Calu3 (cell line): Measurements from ENCODE around the gene ANTXR2. TPM values are rescaled to one million over a fixed set of nuclear protein-coding genes. Genes with fewer than 3 reads are reported as not detected.

ENCODE experiments used
- BruUV-seq: library from RNA; stranded (reverse); fragments of 400-500 nt; replicated peaks from 2 replicates; lab custom pipeline; 2021; lab: Mats Ljungman, UMichigan
- CTCF ChIA-PET: fragments of 300-600 bp; sonication (Branson Sonifier 250); formaldehyde crosslinking; loops from one replicate; lab custom pipeline; 2022; ENCODE audit warnings: antibody characterized with exemption; lab: Charles Lee
- DNase-seq: peaks from one replicate; pipeline ENCODE4 v3.0.0; 2022
- H3K27ac Mint-ChIP-seq: one replicate; pipeline ENCODE4 v1.8.0; 2022; ENCODE audit warnings: mixed read lengths; ENCODE audit not compliant: unreplicated experiment
- H3K27me3 Mint-ChIP-seq: one replicate; pipeline ENCODE4 v1.8.0; 2022; ENCODE audit warnings: mixed read lengths; ENCODE audit not compliant: unreplicated experiment
- H3K36me3 Mint-ChIP-seq: one replicate; pipeline ENCODE4 v1.8.0; 2022; ENCODE audit warnings: mild to moderate bottlenecking, moderate library complexity, mixed read lengths; ENCODE audit not compliant: insufficient read depth, unreplicated experiment
- H3K4me1 Mint-ChIP-seq: one replicate; pipeline ENCODE4 v1.8.0; 2022; ENCODE audit warnings: mild to moderate bottlenecking, low read depth, mixed read lengths; ENCODE audit not compliant: unreplicated experiment
- H3K4me3 Mint-ChIP-seq: one replicate; pipeline ENCODE4 v1.8.0; 2022; ENCODE audit warnings: mild to moderate bottlenecking, low read depth, moderate library complexity, mixed read lengths; ENCODE audit not compliant: unreplicated experiment
- H3K9me3 Mint-ChIP-seq: one replicate; pipeline ENCODE4 v1.8.0; 2022; ENCODE audit warnings: low read depth, mixed read lengths; ENCODE audit not compliant: unreplicated experiment
- intact Hi-C: fragments of 100-400 bp; cut with micrococcal nuclease; formaldehyde crosslinking; loops from one replicate; pipeline ENCODE4 v1.10.0; 2022; ENCODE audit not compliant: unreplicated experiment
- total RNA-seq: library from RNA; stranded (reverse); gene quantifications from 2 replicates; pipeline ENCODE4 v1.2.3, GENCODE V29; 2022
- TF ChIP-seq, protein P1 (sequence below): fragments of 200-600 bp; IDR thresholded peaks from one replicate; pipeline ENCODE4 v1.8.0; 2022; ENCODE audit warnings: antibody characterized with exemption; ENCODE audit not compliant: unreplicated experiment

The ANTXR2 gene
- total RNA-seq, 1 experiment from 2014 or later = 23.6 TPM

DNA sequence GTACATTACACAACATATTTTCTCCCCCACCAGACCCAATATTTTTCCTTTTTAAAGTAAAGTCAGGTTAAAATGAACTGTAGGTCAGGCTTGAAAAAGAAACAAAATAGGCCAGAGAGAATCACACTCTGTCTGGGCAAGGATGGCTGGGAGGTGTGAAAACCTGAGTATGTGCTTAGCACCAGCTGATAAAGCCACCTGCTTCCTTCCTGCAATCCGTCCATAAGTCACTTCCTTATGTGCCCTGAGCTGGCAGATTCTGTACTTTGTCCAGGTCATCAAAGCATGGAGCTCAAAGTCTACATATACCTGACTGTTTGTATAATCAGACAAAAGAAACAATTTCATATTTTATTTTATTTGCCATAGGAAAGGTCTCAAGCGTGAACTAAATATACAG, 37.7 kb downstream of the ANTXR2 start:
- H3K9me3 Mint-ChIP-seq = no peaks in the 10 kb centered on the region
- no peak overlapping the region for H3K27ac Mint-ChIP-seq
- intact Hi-C loops = no loop called here
- H3K27me3 Mint-ChIP-seq = no peaks in the 10 kb centered on the region
- no TSS peak for BruUV-seq
- no peak for DNase-seq
- H3K36me3 Mint-ChIP-seq = peaks cover 5% of the 10 kb centered on the region
- CTCF ChIA-PET = no interaction called here
- H3K4me1 Mint-ChIP-seq = no peaks in the 10 kb centered on the region
- no peak overlapping the region for H3K4me3 Mint-ChIP-seq
- TF ChIP-seq, protein P1, sequence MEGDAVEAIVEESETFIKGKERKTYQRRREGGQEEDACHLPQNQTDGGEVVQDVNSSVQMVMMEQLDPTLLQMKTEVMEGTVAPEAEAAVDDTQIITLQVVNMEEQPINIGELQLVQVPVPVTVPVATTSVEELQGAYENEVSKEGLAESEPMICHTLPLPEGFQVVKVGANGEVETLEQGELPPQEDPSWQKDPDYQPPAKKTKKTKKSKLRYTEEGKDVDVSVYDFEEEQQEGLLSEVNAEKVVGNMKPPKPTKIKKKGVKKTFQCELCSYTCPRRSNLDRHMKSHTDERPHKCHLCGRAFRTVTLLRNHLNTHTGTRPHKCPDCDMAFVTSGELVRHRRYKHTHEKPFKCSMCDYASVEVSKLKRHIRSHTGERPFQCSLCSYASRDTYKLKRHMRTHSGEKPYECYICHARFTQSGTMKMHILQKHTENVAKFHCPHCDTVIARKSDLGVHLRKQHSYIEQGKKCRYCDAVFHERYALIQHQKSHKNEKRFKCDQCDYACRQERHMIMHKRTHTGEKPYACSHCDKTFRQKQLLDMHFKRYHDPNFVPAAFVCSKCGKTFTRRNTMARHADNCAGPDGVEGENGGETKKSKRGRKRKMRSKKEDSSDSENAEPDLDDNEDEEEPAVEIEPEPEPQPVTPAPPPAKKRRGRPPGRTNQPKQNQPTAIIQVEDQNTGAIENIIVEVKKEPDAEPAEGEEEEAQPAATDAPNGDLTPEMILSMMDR = no peak

DNA sequence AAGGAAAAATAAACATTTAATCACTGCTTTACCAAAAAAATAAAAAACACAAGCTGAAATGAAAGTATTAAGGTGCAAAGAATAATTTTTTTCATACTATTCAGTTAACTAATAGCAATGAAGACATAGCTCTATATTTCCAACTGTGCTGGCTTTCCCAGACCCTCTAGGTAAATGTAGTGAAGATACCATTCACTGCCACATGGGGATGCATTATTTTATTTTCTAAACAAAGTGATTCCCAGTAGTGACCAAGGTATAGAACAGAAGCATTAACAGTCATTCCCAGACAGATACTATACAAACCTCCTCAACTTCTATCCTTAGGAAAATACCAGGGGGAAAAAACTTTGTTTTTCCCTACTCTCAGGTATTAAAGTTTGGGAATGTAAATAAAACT, 39.4 kb downstream of the ANTXR2 start:
- CTCF ChIA-PET = no interaction called here
- intact Hi-C loops = no loop called here
- TF ChIP-seq, protein P1 = no peak
- H3K9me3 Mint-ChIP-seq = no peaks in the 10 kb centered on the region
- H3K36me3 Mint-ChIP-seq = peaks cover 5% of the 10 kb centered on the region
- DNase-seq = no peak
- H3K4me3 Mint-ChIP-seq = no peak overlapping the region
- no peaks in the 10 kb centered on the region for H3K27me3 Mint-ChIP-seq
- BruUV-seq = no TSS peak
- no peaks in the 10 kb centered on the region for H3K4me1 Mint-ChIP-seq
- no peak overlapping the region for H3K27ac Mint-ChIP-seq

DNA sequence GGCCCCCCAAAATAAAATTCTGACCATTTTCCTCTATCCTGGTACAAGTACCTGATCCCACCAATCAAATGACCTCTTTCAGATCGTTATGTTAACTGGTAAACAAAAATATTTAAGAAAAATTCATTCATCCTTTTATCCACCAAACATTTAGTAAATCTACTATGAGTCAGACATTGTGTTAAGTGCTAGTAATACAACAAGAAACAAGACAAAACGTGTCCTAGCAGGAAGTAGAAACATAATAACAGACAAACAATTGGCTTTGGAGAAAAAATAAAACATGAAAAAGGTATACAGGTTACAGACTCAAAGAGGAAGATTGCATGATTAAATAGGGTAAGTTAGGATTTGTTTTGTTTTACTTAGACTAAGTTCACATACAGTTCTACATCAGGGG, 43.7 kb downstream of the ANTXR2 start:
- DNase-seq = no peak
- H3K4me1 Mint-ChIP-seq = no peaks in the 10 kb centered on the region
- CTCF ChIA-PET = no interaction called here
- H3K4me3 Mint-ChIP-seq = no peak overlapping the region
- intact Hi-C loops = no loop called here
- H3K9me3 Mint-ChIP-seq = no peaks in the 10 kb centered on the region
- peaks cover 5% of the 10 kb centered on the region for H3K36me3 Mint-ChIP-seq
- no peaks in the 10 kb centered on the region for H3K27me3 Mint-ChIP-seq
- no peak overlapping the region for H3K27ac Mint-ChIP-seq
- TF ChIP-seq, protein P1 = no peak
- BruUV-seq = no TSS peak

- no peaks in the 10 kb centered on the region for H3K9me3 Mint-ChIP-seq
- intact Hi-C loops = no loop called here
- H3K4me3 Mint-ChIP-seq = no peak overlapping the region
- CTCF ChIA-PET = no interaction called here
- DNase-seq = no peak
- H3K4me1 Mint-ChIP-seq = no peaks in the 10 kb centered on the region
- no peaks in the 10 kb centered on the region for H3K36me3 Mint-ChIP-seq
- H3K27ac Mint-ChIP-seq = no peak overlapping the region
- TF ChIP-seq, protein P1 = no peak
- no peaks in the 10 kb centered on the region for H3K27me3 Mint-ChIP-seq
- no TSS peak for BruUV-seq
Measured at GRCh38 chr4:80027611-80028010, 45.4 kb downstream of the ANTXR2 start.
